GM12878 (cell line): ENCODE results near the gene PPOX. TPM values are rescaled to one million over a fixed set of nuclear protein-coding genes. Genes with fewer than 3 reads are reported as not detected.

Experiments
- ATAC-seq: fragments of 200-7000 bp; cut with Tn5 transposase; 3 replicates; pipeline ENCODE4 v1.9.1; 2020; ENCODE audit warnings: mild to moderate bottlenecking, moderate library complexity
- BruUV-seq: library from RNA; stranded (reverse); fragments of 400-500 nt; replicated peaks from 2 replicates; lab custom pipeline; 2021; lab: Mats Ljungman, UMichigan
- CTCF ChIA-PET: fragments of 300-600 bp; sonication (Branson Sonifier 250); formaldehyde crosslinking; extraction: SDS; loops from one replicate; lab custom pipeline; 2021; ENCODE audit warnings: inconsistent platforms; lab: Yijun Ruan, JAX
- POLR2A ChIA-PET: fragments of 350-600 bp; formaldehyde crosslinking; extraction: SDS; loops from one replicate; lab custom pipeline; 2021; ENCODE audit warnings: inconsistent platforms; lab: Charles Lee
- RAD21 ChIA-PET: fragments of 300-600 bp; sonication (Branson Sonifier 250); formaldehyde crosslinking; loops from one replicate; lab custom pipeline; 2023; ENCODE audit warnings: antibody characterized with exemption; ENCODE audit not compliant: unreplicated experiment; lab: Charles Lee
- SMC1A ChIA-PET: fragments of 300-600 bp; sonication (Branson Sonifier 250); formaldehyde crosslinking; loops from one replicate; lab custom pipeline; 2023; ENCODE audit not compliant: unreplicated experiment, uncharacterized antibody; lab: Charles Lee
- DNase-seq: peaks from one replicate; pipeline ENCODE4 v3.0.0-alpha.2; 2011; ENCODE audit warnings: low read depth, low spot score
- FAIRE-seq: peaks from 3 replicates; lab custom pipeline; 2011; peaks lifted over from hg19 to GRCh38; lab: Jason Lieb, UNC
- H2AFZ ChIP-seq: 2 replicates; pipeline ENCODE4 v1.6.0; 2011; ENCODE audit warnings: low read depth, low read length, control low read depth; ENCODE audit not compliant: control insufficient read depth
- H3K27ac ChIP-seq: 2 replicates; pipeline ENCODE4 v1.5.1; 2011; ENCODE audit warnings: control low read depth; ENCODE audit not compliant: control insufficient read depth, insufficient read depth
- H3K27me3 ChIP-seq, 2 experiments: replicated peaks in 1 of 2; 2 replicates each; pipeline versions ENCODE4 v1.6.0 to v1.6.1; 2011; ENCODE audit warnings: low read length in 1 of 2; ENCODE audit not compliant: control insufficient read depth in 2 of 2, insufficient read depth in 2 of 2
- H3K36me3 ChIP-seq, 2 experiments: 2 replicates each; pipeline ENCODE4 v1.5.1; 2011; ENCODE audit warnings: low read length in 1 of 2; ENCODE audit not compliant: control insufficient read depth in 2 of 2, insufficient read depth in 2 of 2
- H3K4me1 ChIP-seq: 2 replicates; pipeline ENCODE4 v1.6.1; 2011; ENCODE audit warnings: mild to moderate bottlenecking, low read length, moderate library complexity, mixed read lengths; ENCODE audit not compliant: control insufficient read depth, insufficient read depth
- H3K4me2 ChIP-seq: 2 replicates; pipeline ENCODE4 v1.6.0; 2011; ENCODE audit warnings: control low read depth; ENCODE audit not compliant: control insufficient read depth, insufficient read depth
- H3K4me3 ChIP-seq: fragments of 200-600 bp; sonication (generic); 2 replicates; pipeline ENCODE4 v1.5.1; 2016
- H3K79me2 ChIP-seq: 2 replicates; pipeline ENCODE4 v1.6.0; 2011; ENCODE audit warnings: low read length; ENCODE audit not compliant: control insufficient read depth, insufficient read depth
- H3K9ac ChIP-seq: 2 replicates; pipeline ENCODE4 v1.8.0; 2011; ENCODE audit warnings: low read length, control low read depth, mixed read lengths; ENCODE audit not compliant: control insufficient read depth, insufficient read depth
- H3K9me3 ChIP-seq: replicated peaks from 3 replicates; pipeline ENCODE4 v1.5.1; 2011; ENCODE audit warnings: mild to moderate bottlenecking, low read length; ENCODE audit not compliant: control insufficient read depth, insufficient read depth
- H4K20me1 ChIP-seq: 2 replicates; pipeline ENCODE4 v1.6.0; 2011; ENCODE audit not compliant: control insufficient read depth, insufficient read depth
- MTA3 ChIP-seq: IDR thresholded peaks from 2 replicates; pipeline ENCODE4 v1.6.1; 2012; ENCODE audit warnings: low read length, inconsistent platforms, borderline replicate concordance
- POLR2AphosphoS2 ChIP-seq: IDR thresholded peaks from 2 replicates; pipeline ENCODE4 v1.6.1; 2011; ENCODE audit warnings: low read depth, mild to moderate bottlenecking, low read length, improper control_type of control experiment, moderate library complexity
- WRNIP1 ChIP-seq: IDR thresholded peaks from 2 replicates; pipeline ENCODE4 v1.6.1; 2011; ENCODE audit warnings: low read depth, low read length, improper control_type of control experiment, borderline replicate concordance
- WGBS: methylation state at CpG from one replicate; pipeline ENCODE4 v1.1.6; 2016; ENCODE audit warnings: low lambda C conversion rate; ENCODE audit not compliant: insufficient replicate concordance, insufficient coverage; ENCODE audit errors: missing lambda C conversion rate; 5-methylcytosine and 5-hydroxymethylcytosine counted together
- in situ Hi-C: fragments of 300-500 bp; cut with MboI; formaldehyde crosslinking; loops from 9 replicates; pipeline ENCODE4 v1.14.3; 2018; ENCODE audit warnings: mixed read lengths
- intact Hi-C: fragments of 100-400 bp; cut with micrococcal nuclease; formaldehyde crosslinking; loops from one replicate; pipeline ENCODE4 v1.14.2; 2022; ENCODE audit not compliant: unreplicated experiment
- polyA plus RNA-seq, 11 experiments: library from polyadenylated mRNA; depleted of rRNA in 4 of 11; unstranded in 6 of 11; stranded (reverse) in 5 of 11; fragments of >200 nt; fragmentation: Nextera tagmentation in 4 of 11; fragmentation: Illumina TruSeq in 1 of 11; extraction: Ambion mirVana in 4 of 11; extraction: Trizol in 1 of 11; gene quantifications; 1 replicate in 1 of 11; 2 replicates in 10 of 11; pipeline versions ENCODE4 v1.2.1 to v1.2.3, GENCODE V29; 2011 to 2016; ENCODE audit warnings: inconsistent platforms in 2 of 11, missing spikeins in 2 of 11, low read depth in 1 of 11
- total RNA-seq, 4 experiments: library from RNA; depleted of rRNA in 3 of 4; stranded (reverse); fragments of >200 nt in 3 of 4; fragmentation: Illumina TruSeq in 1 of 4; extraction: Trizol in 1 of 4; gene quantifications; 2 replicates each; pipeline versions ENCODE4 v1.2.1 to v1.2.3, GENCODE V29; 2013 to 2021
- TF ChIP-seq, protein P1 (sequence below): fragments of 450-650 bp; IDR thresholded peaks from 2 replicates; pipeline ENCODE4 v1.6.1; 2016; ENCODE audit warnings: mild to moderate bottlenecking, moderate library complexity, borderline replicate concordance

The PPOX gene
- total and polyA plus RNA-seq, 10 of the 15 experiments (the other 5 are each of a cell fraction or from before 2014, with no cell fraction given): 8.9 to 31.5 (median 20.3) TPM

DNA sequence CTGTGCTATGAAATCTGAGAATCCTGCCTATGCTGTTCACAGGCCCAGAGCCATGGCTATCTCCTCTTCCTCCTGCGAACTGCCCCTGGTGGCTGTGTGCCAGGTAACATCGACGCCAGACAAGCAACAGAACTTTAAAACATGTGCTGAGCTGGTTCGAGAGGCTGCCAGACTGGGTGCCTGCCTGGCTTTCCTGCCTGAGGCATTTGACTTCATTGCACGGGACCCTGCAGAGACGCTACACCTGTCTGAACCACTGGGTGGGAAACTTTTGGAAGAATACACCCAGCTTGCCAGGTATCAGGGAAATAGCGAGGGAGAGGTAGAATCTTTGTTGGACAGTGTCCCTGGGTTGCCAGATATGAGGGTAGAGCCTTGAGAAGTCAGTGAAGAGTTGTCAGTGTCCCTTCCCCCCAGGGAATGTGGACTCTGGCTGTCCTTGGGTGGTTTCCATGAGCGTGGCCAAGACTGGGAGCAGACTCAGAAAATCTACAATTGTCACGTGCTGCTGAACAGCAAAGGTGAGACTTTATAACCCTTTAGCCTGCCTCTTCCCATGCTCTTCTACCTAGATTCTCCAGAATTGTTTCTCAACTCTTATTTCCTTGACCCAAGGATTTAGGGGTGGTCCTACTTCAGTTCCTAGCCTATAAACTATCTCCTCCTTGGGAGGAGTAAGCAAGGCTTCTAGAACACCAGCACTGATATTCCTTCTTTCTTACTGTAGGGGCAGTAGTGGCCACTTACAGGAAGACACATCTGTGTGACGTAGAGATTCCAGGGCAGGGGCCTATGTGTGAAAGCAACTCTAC, 46.9 kb upstream of the PPOX start (continued):
- TF ChIP-seq, protein P1, sequence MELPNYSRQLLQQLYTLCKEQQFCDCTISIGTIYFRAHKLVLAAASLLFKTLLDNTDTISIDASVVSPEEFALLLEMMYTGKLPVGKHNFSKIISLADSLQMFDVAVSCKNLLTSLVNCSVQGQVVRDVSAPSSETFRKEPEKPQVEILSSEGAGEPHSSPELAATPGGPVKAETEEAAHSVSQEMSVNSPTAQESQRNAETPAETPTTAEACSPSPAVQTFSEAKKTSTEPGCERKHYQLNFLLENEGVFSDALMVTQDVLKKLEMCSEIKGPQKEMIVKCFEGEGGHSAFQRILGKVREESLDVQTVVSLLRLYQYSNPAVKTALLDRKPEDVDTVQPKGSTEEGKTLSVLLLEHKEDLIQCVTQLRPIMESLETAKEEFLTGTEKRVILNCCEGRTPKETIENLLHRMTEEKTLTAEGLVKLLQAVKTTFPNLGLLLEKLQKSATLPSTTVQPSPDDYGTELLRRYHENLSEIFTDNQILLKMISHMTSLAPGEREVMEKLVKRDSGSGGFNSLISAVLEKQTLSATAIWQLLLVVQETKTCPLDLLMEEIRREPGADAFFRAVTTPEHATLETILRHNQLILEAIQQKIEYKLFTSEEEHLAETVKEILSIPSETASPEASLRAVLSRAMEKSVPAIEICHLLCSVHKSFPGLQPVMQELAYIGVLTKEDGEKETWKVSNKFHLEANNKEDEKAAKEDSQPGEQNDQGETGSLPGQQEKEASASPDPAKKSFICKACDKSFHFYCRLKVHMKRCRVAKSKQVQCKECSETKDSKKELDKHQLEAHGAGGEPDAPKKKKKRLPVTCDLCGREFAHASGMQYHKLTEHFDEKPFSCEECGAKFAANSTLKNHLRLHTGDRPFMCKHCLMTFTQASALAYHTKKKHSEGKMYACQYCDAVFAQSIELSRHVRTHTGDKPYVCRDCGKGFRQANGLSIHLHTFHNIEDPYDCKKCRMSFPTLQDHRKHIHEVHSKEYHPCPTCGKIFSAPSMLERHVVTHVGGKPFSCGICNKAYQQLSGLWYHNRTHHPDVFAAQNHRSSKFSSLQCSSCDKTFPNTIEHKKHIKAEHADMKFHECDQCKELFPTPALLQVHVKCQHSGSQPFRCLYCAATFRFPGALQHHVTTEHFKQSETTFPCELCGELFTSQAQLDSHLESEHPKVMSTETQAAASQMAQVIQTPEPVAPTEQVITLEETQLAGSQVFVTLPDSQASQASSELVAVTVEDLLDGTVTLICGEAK: no peak

- no peaks in the 10 kb centered on the region for H3K9me3 ChIP-seq
- TF ChIP-seq WRNIP1 (no peak), MTA3 (0 out of 2 replicates have a peak, but pooled peaks have one; percentile 25), POLR2AphosphoS2 (0 out of 2 replicates have a peak, but pooled peaks have one; percentile 35)
- peaks cover 17 to 18% of the 10 kb centered on the region in 2 experiments for H3K36me3 ChIP-seq
- SMC1A ChIA-PET: interaction anchor here (1.1 to 1.6 kb wide), 7 partner anchors 9 to 83 kb away, joined by 3 to 5 read pairs (median 4); partner anchors contain the start of gene TSTD1
- no peak overlapping the region for H3K9ac ChIP-seq
- no peak overlapping the region for H3K4me3 ChIP-seq
- H2AFZ ChIP-seq: no peak overlapping the region
- WGBS: 100% methylated on average over 3 of the region's 3 CpGs
- in situ Hi-C loops: no loop called here
- no peak for ATAC-seq
- BruUV-seq: no TSS peak
- POLR2A ChIA-PET: interaction anchor here (0.5 to 1.6 kb wide), 7 partner anchors 8 to 121 kb away, joined by 3 to 9 read pairs (median 5); no protein-coding TSS in a partner anchor
- RAD21 ChIA-PET: interaction anchor here (0.7 to 1.3 kb wide), 2 partner anchors 15 to 25 kb away, joined by 4 read pairs; no protein-coding TSS in a partner anchor
- no peak for DNase-seq
- no peak overlapping the region for H3K27ac ChIP-seq
- H4K20me1 ChIP-seq: no peaks in the 10 kb centered on the region
- intact Hi-C loops: no loop called here
- peaks cover 19% of the 10 kb centered on the region for H3K4me1 ChIP-seq
- FAIRE-seq: peak; percentile 49
- H3K79me2 ChIP-seq: peaks cover 32% of the 10 kb centered on the region
- no peaks in the 10 kb centered on the region for H3K27me3 ChIP-seq
- H3K4me2 ChIP-seq: no peak overlapping the region
- CTCF ChIA-PET: interaction anchor here (0.6 to 1.7 kb wide), 5 partner anchors 20 to 137 kb away, joined by 3 to 8 read pairs (median 4); partner anchors contain the start of gene TOMM40L
These were observed 45.1 kb upstream of the PPOX start for GRCh38 chr1:161121042-161121650.
